Activated effector memory CD4-positive, alpha-beta T cell treated with Interleukin-2 at 50 U/mL for 16 hours (primary cell): ENCODE results near the gene KIF24.
"Not testable (repeated sequence)": the region's sequence is repeated elsewhere in the genome, so short reads cannot be mapped to it uniquely, and the experiment has no call there.

ENCODE experiments used
- DNase-seq: peaks from one replicate; pipeline ENCODE4 v3.0.0-alpha.2; 2020

KIF24 gene

DNA sequence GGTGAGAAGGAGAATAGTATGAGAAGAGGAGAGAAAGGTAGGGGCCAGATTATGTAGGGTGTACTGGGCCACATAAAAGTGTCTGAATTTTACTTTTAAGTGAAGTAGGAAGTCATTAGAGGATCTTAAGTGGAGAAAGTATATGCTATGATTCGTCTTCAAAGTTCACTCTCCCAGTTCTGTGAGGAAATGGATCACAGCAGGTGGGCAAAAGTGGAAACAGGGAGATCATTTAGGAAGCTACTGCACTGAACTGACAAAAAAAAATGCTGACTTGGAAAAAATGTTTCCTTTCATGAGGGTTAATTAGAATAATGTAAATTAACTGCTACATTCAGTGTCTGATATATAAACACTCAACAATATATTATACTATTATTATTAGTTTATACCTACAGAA, 2.4 kb downstream of the KIF24 start:
- DNase-seq, result no peak

DNA sequence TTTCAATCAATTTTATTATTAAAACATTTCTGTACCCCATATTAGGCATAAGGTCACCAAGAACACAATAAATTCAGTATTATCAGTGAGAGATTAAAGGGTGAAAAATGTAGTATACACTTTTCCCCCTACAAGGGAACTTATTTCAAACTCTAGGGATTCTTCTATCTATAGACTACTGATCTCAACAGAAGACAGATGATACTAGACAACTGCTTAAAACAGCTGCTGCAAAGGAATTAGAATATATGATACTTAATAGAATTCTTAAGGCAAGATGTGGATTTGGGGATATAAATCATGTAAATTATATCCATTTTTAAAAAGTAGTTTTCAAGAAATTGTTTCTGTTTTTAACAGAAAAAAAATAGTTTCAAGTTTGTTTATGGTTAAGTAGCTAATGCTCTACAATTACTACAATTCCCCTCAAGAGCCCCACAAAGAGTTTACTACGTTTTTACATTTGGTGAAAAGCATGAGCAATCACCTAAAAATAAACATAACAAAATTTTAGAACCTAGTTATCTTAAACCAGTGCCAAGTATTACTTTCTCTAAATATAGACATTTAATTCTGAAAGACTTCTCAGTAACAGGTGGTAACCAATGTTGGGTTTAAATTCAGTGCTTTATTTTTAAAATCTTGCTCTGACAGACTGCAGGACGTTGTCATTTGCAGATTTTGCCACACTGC, 6.0 kb downstream of the KIF24 start:
- no peak for DNase-seq

DNA sequence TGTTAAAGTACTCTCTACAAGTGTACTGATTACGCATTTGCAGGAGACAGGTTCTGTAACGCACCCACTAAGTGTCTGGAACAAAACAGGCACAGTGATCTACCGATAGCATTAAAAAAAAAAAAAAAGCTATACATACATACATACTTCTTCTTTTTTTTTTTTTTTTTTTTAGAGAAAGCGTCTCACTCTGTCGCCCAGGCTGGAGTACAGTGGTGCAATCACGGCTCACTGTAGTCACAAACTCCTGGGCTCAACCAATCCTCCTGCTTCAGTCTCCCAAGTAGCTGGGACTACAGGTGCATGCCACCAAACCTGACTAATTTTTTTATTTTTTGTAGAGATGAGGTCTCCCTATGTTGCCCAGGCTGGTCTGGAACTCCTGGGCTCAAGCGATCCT, 7.6 kb downstream of the KIF24 start:
- DNase-seq, result no peak

DNA sequence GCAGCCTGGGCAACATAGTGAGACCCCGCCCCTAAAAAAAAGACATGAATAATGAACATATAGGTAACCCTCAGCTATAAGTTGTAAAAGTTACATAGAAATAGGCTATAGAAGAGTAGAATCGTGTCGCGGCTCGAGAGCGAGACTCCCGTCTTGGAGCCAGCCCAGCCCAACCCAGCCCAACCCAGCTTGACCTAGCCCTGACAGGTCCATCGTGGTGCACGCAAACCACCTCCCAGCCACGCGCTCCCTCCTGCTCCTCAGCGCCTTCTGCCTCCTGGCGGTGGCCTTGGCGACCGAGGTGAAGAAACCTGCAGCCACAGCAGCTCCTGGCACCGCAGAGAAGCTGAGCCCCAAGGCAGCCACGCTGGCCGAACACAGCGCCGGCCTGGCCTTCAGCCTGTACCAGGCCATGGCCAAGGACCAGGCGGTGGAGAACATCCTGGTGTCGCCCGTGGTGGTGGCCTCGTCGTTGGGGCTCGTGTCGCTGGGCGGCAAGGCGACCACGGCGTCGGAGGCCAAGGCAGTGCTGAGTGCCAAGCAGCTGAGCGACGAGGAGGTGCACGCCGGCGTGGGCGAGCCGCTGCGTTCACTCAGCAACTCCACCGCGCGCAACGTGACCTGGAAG, 10.8 kb downstream of the KIF24 start:
- DNase-seq, result no peak

DNA sequence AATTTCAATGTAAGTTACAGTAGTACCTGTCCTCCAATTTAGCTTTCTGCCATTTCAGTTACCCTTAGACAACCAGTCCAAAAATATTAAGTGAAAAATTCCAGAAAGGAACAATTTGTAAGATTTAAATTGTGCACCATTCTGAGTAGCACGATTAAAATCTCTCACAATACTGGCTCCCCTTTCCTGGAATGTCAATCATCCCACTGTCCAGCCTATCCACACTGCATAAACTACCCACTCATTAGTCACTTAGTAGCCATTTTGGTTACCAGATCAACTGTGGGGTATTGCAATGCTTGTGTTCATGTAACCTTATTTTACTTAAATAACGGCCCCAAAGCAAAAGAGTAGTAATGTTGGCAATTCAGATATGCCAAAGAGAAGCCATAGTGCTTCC, 11.6 kb downstream of the KIF24 start:
- DNase-seq, result no peak

DNA sequence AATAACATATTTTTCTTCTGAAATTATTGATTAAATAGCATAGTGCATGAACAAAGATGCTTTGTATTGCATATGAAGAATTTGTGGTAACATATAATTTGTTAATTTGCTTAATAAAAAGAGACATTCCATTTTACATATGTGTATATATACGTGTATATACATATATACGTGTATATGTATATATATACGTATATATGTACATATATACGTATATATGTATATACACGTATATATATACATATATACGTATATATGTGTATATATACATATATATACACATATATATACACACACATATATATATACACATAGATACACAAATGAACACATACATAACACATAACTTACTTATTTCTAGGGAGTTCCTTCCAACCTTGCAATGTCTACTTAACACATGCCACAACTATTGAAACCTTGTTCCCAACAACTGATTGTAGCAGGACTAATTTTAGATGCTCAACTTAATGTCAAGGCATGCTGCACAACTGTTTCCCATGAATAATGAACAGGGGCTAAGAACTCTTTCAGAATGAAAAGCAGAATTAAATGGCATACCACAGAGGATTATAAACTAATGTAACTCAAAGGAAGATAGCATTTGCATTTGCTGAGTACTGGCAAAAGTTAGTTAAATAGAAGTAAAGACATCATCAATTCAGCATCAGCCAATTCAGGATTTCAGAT, 17.4 kb downstream of the KIF24 start:
- no peak for DNase-seq

DNA sequence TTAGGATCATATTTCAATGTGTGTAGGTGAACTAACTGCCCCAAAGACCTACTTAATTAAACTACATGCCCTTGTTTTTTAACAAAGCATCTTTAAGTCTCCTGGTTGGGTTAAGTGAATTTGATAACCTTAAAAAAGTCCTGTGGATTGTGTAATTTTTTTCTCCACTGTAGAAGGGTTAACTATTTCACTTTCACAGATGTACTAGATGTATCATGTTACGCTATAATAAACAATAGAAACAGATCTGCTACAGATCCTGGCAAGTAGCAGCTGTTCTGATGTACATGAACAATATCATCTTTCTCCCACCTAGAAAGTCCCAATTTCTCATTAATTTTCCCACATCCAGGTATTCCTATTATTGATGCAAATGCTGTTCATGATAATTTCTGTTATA, 18.9 kb downstream of the KIF24 start:
- DNase-seq, result no peak

DNA sequence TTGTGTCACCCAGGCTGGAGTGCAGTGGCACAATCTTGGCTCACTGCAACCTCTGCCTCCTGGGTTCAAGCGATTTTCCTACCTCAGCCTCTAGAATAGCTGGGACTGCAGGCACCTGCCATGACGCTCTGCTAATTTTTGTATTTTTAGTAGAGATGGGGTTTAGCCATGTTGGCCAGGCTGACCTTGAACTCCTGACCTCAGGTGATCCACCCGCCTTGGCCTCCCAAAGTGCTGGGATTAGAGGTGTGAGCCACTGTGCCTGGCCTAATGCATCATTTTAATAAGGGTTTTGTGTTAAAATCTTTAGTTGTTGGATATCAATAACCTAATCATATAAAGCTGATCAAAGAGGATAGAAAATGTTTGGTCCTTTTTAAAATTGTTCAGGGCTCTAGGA, 20.8 kb downstream of the KIF24 start:
- DNase-seq, result not testable (repeated sequence)

DNA sequence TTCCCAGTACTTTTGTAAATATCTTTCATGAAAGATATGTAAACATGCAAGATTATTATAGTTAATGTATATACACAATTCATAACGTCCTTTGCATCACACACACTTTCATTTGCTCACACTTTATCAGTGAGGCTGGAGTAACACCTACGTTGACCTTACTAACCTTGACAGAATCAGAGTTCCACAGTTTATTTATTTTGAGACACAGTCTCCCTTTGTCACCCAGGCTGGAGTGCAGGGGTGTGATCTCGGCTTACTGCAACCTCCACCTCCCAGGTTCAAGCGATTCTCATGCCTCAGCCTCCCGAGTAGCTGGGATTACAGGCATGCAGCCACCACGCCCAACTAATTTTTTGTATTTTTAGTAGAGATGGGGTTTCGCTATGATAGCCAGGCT, 28.0 kb downstream of the KIF24 start:
- not testable (repeated sequence) for DNase-seq

DNA sequence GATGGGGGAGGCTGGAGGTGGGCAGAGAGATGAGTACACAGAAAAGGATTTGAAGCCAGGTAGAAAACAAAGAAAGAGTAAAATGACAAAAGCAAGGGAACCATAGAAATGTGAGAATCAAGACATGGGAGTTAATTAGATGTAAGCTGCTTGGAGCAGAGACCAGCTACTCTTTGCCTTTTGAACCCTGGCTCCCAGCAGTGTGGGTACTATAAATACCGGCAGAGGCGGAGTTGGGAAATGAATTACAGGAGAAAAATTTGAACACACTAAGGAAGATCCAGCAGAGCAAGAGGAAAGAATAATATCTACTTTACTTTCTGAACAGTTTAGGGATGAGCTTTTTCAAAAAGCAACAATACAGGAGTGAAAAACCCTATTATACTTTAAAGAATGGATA, 36.5 kb downstream of the KIF24 start:
- no peak for DNase-seq

DNA sequence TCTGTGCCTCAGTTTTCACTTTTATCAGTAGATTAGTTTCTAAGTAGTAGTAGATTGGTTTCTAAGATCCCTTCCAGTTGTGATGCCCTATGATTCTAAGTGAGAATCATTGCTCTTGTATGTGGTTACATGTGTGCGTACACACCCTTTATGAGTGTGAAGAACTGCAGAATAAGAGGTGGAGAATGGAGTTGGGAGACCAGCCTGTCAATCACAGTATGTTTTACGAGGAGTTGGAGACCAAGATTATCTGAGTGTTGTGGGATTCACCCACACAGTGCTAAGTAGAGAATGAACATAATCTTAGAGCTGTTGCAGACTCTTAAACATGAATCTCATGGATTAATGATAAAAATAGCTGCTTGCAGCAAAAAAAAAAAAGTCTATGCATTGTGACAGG, 37.6 kb downstream of the KIF24 start:
- no peak for DNase-seq

DNA sequence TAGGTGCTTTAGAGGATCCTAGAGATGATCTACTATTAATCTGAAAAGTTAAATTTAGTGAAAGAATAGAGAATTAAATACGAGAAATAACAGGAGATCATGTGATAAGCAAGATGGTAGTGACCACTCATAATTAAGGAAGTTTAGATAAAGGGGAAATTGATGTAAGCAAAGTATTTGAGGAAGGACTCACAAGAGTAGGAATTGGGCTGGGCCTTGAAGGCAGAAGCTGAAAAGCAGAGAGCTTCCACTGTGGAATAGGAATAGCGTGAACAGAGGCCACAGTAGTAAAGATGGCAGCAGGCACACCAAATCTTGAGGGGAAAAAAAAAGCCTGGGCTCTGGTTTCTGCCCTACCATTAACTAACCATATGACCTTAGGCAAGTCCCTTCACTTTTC, 38.0 kb downstream of the KIF24 start:
- no peak for DNase-seq

DNA sequence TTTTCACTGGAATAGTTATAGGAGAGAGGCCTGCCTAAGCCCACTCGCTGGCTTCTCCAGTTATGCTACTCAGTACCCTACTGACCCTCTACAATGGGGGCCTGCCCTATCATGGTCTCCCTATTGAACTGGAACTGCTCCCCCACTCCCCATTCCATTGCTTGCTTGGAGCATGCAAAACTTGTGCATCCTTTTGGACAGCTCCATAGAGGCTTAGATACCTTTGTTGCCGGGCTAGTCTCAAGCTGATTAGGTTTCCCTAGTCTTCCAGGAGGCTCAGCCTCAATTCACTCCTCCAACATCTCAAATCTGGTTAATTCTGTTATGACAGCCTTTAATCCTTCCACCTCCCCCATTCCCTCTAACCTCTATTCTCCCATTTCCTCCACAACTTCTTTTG, 39.9 kb downstream of the KIF24 start:
- no peak for DNase-seq

DNA sequence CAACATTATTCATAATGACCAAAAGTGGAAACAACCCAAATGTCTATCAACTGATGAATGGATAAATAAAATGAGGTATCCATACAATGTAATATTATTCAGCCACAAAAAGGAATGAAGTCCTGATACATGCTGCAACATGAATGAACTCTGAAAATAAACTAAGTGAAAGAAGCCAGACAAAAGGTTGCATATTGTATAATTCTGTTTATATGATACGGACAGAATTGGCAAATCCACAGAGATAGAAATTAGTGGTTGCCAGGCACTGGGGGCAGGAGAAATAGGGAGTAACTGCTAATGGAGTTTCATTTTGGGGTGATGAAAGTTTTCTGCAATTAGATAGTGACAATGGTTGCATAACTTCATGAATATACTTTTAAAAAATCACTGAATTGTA, 47.0 kb downstream of the KIF24 start:
- no peak for DNase-seq

DNA sequence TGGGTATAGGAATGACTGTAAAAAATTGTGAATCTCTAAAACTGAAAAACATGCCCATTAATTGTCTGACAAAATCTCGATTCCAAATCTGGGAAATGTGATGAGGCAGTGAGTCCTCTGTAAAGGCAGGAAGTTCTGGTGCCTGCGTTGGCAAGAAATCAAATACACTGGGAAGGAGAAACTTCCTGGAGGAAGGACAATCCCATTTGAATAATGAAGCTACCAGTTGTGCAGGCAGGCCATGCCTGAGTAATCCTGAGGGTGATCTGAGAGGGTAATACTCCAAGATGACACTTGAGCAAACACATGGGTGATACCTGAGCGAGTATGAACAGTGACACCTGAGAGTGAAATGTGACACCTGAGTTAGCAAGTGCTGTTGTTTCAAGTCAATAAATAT, 49.7 kb downstream of the KIF24 start:
- DNase-seq, result no peak
